A549 (cell line): ENCODE measurements around the gene CUL3.

ENCODE experiments used
- EP300 ChIP-seq, 2 experiments: fragments of >200 bp; sonication (Bioruptor Twin); formaldehyde crosslinking; IDR thresholded peaks; 2 replicates in 1 of 2; 3 replicates in 1 of 2; pipeline ENCODE4 v1.6.1; 2016 to 2017
- FOSL2 ChIP-seq, 2 experiments: fragments of 450-650 bp in 1 of 2; fragments of >200 bp in 1 of 2; sonication (Bioruptor Twin) in 1 of 2; formaldehyde crosslinking; IDR thresholded peaks; 2 replicates each; pipeline versions ENCODE4 v1.5.0 to v1.6.1; 2016 to 2020; ENCODE audit warnings: mild to moderate bottlenecking in 1 of 2, moderate library complexity in 1 of 2
- HDAC2 ChIP-seq: fragments of 200-600 bp; sonication (generic); IDR thresholded peaks from 2 replicates; pipeline ENCODE4 v1.6.1; 2016
- MAZ ChIP-seq: fragments of 150-350 bp; IDR thresholded peaks from 2 replicates; pipeline ENCODE4 v1.6.1; 2014; ENCODE audit warnings: antibody characterized with exemption, low read depth, low read length, borderline replicate concordance
- POLR2A ChIP-seq: IDR thresholded peaks from 2 replicates; pipeline ENCODE4 v1.6.1; 2012; ENCODE audit warnings: mild to moderate bottlenecking, low read length
- RAD21 ChIP-seq, 2 experiments: fragments of >200 bp in 1 of 2; sonication (Bioruptor Twin) in 1 of 2; formaldehyde crosslinking in 1 of 2; IDR thresholded peaks in 1 of 2; conservative IDR thresholded peaks in 1 of 2; 2 replicates in 1 of 2; 3 replicates in 1 of 2; pipeline ENCODE4 v1.6.1; 2012 to 2018; ENCODE audit warnings: inconsistent platforms in 1 of 2
- SMC3 ChIP-seq: fragments of >200 bp; sonication (Bioruptor Twin); formaldehyde crosslinking; IDR thresholded peaks from 3 replicates; pipeline ENCODE4 v1.6.1; 2018; ENCODE audit warnings: inconsistent platforms
- TF ChIP-seq, protein P1 (sequence below): fragments of >200 bp; sonication (Bioruptor Twin); formaldehyde crosslinking; IDR thresholded peaks from 3 replicates; pipeline ENCODE4 v1.5.1; 2016
- TF ChIP-seq, protein P2 (sequence below): IDR thresholded peaks from 2 replicates; pipeline ENCODE4 v1.6.1; 2012

DNA sequence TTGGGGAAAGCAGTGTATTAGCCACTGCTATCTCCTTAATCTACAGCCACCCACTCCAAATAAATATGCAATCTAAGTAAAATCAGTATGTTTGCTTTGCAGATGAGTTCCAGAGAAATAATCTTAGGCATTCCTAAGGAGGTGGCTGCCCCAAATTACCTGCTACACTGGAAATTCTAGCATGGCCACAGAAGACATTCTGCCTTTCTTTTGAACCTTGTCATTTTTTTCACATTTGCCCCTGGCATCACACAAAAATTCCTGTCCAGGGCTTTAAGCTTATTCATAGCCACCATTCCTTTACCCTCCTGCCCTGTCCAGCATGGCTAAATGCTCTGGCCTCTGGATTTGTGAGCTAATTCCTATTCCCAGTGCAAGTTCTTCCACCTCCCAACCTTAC lies 146.4 kb downstream of the CUL3 start:
- no peak for TF ChIP-seq POLR2A
- no peak for TF ChIP-seq HDAC2
- TF ChIP-seq, protein P1, sequence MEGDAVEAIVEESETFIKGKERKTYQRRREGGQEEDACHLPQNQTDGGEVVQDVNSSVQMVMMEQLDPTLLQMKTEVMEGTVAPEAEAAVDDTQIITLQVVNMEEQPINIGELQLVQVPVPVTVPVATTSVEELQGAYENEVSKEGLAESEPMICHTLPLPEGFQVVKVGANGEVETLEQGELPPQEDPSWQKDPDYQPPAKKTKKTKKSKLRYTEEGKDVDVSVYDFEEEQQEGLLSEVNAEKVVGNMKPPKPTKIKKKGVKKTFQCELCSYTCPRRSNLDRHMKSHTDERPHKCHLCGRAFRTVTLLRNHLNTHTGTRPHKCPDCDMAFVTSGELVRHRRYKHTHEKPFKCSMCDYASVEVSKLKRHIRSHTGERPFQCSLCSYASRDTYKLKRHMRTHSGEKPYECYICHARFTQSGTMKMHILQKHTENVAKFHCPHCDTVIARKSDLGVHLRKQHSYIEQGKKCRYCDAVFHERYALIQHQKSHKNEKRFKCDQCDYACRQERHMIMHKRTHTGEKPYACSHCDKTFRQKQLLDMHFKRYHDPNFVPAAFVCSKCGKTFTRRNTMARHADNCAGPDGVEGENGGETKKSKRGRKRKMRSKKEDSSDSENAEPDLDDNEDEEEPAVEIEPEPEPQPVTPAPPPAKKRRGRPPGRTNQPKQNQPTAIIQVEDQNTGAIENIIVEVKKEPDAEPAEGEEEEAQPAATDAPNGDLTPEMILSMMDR = no peak
- TF ChIP-seq MAZ = no peak
- no peak for TF ChIP-seq EP300 (IDR thresholded peaks at IDR 0.05)
- TF ChIP-seq SMC3 = no peak
- no peak for TF ChIP-seq RAD21 (conservative IDR thresholded peaks at IDR 0.05 in 1 of 2, IDR thresholded peaks at IDR 0.05 in 1 of 2)
- TF ChIP-seq, protein P2, sequence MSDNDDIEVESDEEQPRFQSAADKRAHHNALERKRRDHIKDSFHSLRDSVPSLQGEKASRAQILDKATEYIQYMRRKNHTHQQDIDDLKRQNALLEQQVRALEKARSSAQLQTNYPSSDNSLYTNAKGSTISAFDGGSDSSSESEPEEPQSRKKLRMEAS = no peak
- TF ChIP-seq FOSL2 (IDR thresholded peaks at IDR 0.05) = no peak
- TF ChIP-seq FOSL2 (CRISPR knock-in tag; IDR thresholded peaks at IDR 0.05) = no peak
